CD14-positive monocyte (primary cell): ENCODE measurements around the gene SMIM13. TPM values are rescaled to one million over a fixed set of nuclear protein-coding genes. Genes with fewer than 3 reads are reported as not detected.

Experiments used
- DNase-seq, 3 donors: peaks; one replicate each; pipeline ENCODE4 v3.0.0-alpha.2; 2011 to 2022
- H2AFZ ChIP-seq: 2 replicates; pipeline ENCODE4 v1.6.0; 2012; ENCODE audit warnings: mild to moderate bottlenecking, low read depth, low read length, inconsistent platforms; ENCODE audit not compliant: insufficient read depth, poor library complexity, severe bottlenecking
- H3K27ac ChIP-seq, 2 donors: 1 replicate in 1 of 2; 2 replicates in 1 of 2; pipeline ENCODE4 v1.5.1; 2012 to 2013; ENCODE audit warnings: low read length in 2 of 2, control low read depth in 1 of 2, inconsistent platforms in 1 of 2, low read depth in 1 of 2, mild to moderate bottlenecking in 1 of 2
- H3K27me3 ChIP-seq, 2 donors: one replicate each; pipeline versions ENCODE4 v1.6.0 to v1.6.1; 2011 to 2013; ENCODE audit warnings: low read length in 2 of 2; ENCODE audit not compliant: control insufficient read depth in 2 of 2, insufficient read depth in 2 of 2
- H3K36me3 ChIP-seq, 2 donors: replicated peaks in 1 of 2; 1 replicate in 1 of 2; 2 replicates in 1 of 2; pipeline versions ENCODE4 v1.5.1 to v1.6.1; 2012 to 2013; ENCODE audit warnings: low read length in 2 of 2, control low read depth in 1 of 2, inconsistent platforms in 1 of 2, mild to moderate bottlenecking in 1 of 2; ENCODE audit not compliant: insufficient read depth in 2 of 2, control insufficient read depth in 1 of 2
- H3K4me1 ChIP-seq, 2 donors: 1 replicate in 1 of 2; 2 replicates in 1 of 2; pipeline versions ENCODE4 v1.5.1 to v1.6.1; 2012 to 2013; ENCODE audit warnings: low read length in 2 of 2, control low read depth in 1 of 2, inconsistent platforms in 1 of 2, mild to moderate bottlenecking in 1 of 2, moderate library complexity in 1 of 2; ENCODE audit not compliant: insufficient read depth in 2 of 2, control insufficient read depth in 1 of 2
- H3K4me2 ChIP-seq: replicated peaks from 2 replicates; pipeline ENCODE3; 2012; ENCODE audit warnings: low read length, moderate library complexity, mild to moderate bottlenecking; ENCODE audit not compliant: poor library complexity, severe bottlenecking; ENCODE audit errors: extremely low read depth
- H3K4me3 ChIP-seq, 3 experiments: fragments of 200-600 bp in 1 of 3; sonication (generic) in 1 of 3; replicated peaks in 1 of 3; 1 replicate in 2 of 3; 2 replicates in 1 of 3; pipeline ENCODE4 v1.5.1; 2011 to 2013; ENCODE audit warnings: low read length in 3 of 3, mild to moderate bottlenecking in 3 of 3, control low read depth in 2 of 3, low read depth in 2 of 3, inconsistent platforms in 1 of 3, moderate library complexity in 1 of 3
- H3K79me2 ChIP-seq: 2 replicates; pipeline ENCODE4 v1.6.0; 2012; ENCODE audit warnings: mild to moderate bottlenecking, control low read depth, inconsistent platforms, low read length, moderate library complexity; ENCODE audit not compliant: insufficient read depth
- H3K9ac ChIP-seq: 2 replicates; pipeline ENCODE4 v1.6.0; 2017; ENCODE audit warnings: low read length, mild to moderate bottlenecking; ENCODE audit not compliant: insufficient read depth, poor library complexity, severe bottlenecking
- H3K9me3 ChIP-seq, 2 donors: replicated peaks in 1 of 2; 1 replicate in 1 of 2; 2 replicates in 1 of 2; pipeline versions ENCODE4 v1.5.1 to v1.6.1; 2012 to 2013; ENCODE audit warnings: low read length in 2 of 2, control low read depth in 1 of 2; ENCODE audit not compliant: control insufficient read depth in 1 of 2, insufficient read depth in 1 of 2
- H4K20me1 ChIP-seq: 2 replicates; pipeline ENCODE4 v1.6.0; 2012; ENCODE audit warnings: mild to moderate bottlenecking, low read length, control low read depth, moderate library complexity; ENCODE audit not compliant: insufficient read depth
- H3K27ac Mint-ChIP-seq, 7 donors: one replicate each; pipeline ENCODE4 v1.8.0; 2020; ENCODE audit warnings: mild to moderate bottlenecking in 7 of 7, mixed read lengths in 7 of 7, moderate library complexity in 6 of 7, inconsistent platforms in 2 of 7
- H3K27me3 Mint-ChIP-seq, 3 donors: one replicate each; pipeline ENCODE4 v1.8.0; 2021 to 2022; ENCODE audit warnings: low read depth in 3 of 3, mild to moderate bottlenecking in 3 of 3, mixed read lengths in 3 of 3, moderate library complexity in 3 of 3, inconsistent platforms in 1 of 3
- H3K36me3 Mint-ChIP-seq, 2 donors: one replicate each; pipeline ENCODE4 v1.8.0; 2020; ENCODE audit warnings: mixed read lengths in 2 of 2, inconsistent platforms in 1 of 2, mild to moderate bottlenecking in 1 of 2
- H3K4me1 Mint-ChIP-seq: one replicate; pipeline ENCODE4 v1.8.0; 2020; ENCODE audit warnings: mild to moderate bottlenecking, mixed read lengths
- H3K4me3 Mint-ChIP-seq, 2 donors: one replicate each; pipeline ENCODE4 v1.8.0; 2020; ENCODE audit warnings: mild to moderate bottlenecking in 2 of 2, mixed read lengths in 2 of 2, moderate library complexity in 1 of 2
- H3K9me3 Mint-ChIP-seq, 7 donors: one replicate each; pipeline ENCODE4 v1.8.0; 2020 to 2022; ENCODE audit warnings: mixed read lengths in 7 of 7, mild to moderate bottlenecking in 6 of 7, moderate library complexity in 6 of 7, inconsistent platforms in 2 of 7
- WGBS: methylation state at CpG from one replicate; pipeline ENCODE4 v1.1.5; 2013; ENCODE audit warnings: missing lambda C conversion rate; ENCODE audit not compliant: insufficient coverage; 5-methylcytosine and 5-hydroxymethylcytosine counted together
- intact Hi-C, 2 donors: fragments of 100-400 bp; cut with micrococcal nuclease; formaldehyde crosslinking; loops; one replicate each; pipeline versions ENCODE4 v1.15.0 to v1.15.1; 2023
- polyA plus RNA-seq, 3 donors: library from polyadenylated mRNA; depleted of rRNA in 1 of 3; unstranded in 2 of 3; stranded (reverse) in 1 of 3; fragments of 300-500 nt in 2 of 3; fragments of >200 nt in 1 of 3; fragmentation: Illumina TruSeq in 2 of 3; gene quantifications; 1 replicate in 2 of 3; 2 replicates in 1 of 3; pipeline ENCODE4 v1.2.3, GENCODE V29; 2012 to 2021
- TF ChIP-seq, protein P1 (sequence below): fragments of 200-600 bp; IDR thresholded peaks from one replicate; pipeline ENCODE4 v1.8.0; 2022; ENCODE audit warnings: antibody characterized with exemption, mild to moderate bottlenecking

The SMIM13 gene
- polyA plus RNA-seq, 3 donors = 1.4 to 3.4 (median 2.4) TPM

DNA sequence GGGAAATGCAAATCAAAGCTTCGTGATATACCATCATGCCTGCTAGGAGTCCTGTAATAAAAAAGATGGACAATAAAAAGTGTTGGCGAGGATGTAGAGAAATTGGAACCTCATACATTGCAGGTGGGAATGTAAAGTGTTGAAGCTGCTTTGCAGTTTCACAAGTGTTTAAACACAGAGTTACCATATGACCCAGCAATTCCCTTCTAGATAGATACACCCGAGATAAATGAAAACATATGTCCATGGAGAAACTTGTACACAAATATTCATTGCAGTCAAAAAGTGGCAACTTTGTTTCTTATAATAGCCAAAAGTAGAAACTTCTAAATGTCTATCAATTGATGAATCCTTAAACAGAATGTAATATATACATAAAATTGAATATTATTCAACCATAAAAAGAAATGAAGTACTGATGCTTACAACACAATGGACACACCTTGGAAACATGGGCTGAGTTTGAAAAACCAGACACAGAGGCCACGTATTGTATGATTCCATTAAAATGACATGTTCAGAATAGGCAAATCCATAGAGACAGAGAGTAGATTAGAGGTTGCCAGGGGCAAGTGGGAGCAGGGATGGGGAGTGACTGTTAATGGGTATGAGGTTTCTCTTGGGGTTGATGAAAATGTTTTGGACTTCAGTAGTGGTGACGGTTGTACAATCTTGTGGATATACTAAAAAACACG lies 38.7 kb downstream of the SMIM13 start:
- H3K4me1 Mint-ChIP-seq = peaks cover 3% of the 10 kb centered on the region
- H3K4me1 ChIP-seq = no peaks in the 10 kb centered on the region
- no peak for DNase-seq
- TF ChIP-seq, protein P1, sequence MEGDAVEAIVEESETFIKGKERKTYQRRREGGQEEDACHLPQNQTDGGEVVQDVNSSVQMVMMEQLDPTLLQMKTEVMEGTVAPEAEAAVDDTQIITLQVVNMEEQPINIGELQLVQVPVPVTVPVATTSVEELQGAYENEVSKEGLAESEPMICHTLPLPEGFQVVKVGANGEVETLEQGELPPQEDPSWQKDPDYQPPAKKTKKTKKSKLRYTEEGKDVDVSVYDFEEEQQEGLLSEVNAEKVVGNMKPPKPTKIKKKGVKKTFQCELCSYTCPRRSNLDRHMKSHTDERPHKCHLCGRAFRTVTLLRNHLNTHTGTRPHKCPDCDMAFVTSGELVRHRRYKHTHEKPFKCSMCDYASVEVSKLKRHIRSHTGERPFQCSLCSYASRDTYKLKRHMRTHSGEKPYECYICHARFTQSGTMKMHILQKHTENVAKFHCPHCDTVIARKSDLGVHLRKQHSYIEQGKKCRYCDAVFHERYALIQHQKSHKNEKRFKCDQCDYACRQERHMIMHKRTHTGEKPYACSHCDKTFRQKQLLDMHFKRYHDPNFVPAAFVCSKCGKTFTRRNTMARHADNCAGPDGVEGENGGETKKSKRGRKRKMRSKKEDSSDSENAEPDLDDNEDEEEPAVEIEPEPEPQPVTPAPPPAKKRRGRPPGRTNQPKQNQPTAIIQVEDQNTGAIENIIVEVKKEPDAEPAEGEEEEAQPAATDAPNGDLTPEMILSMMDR = no peak
- no peaks in the 10 kb centered on the region for H3K27me3 ChIP-seq
- no peak overlapping the region for H3K9ac ChIP-seq
- H3K79me2 ChIP-seq = peaks cover 8% of the 10 kb centered on the region
- no peak overlapping the region for H2AFZ ChIP-seq
- intact Hi-C loops = no loop called here
- H3K4me3 ChIP-seq = no peak overlapping the region
- H3K4me2 ChIP-seq = no peak overlapping the region
- peaks cover 0 to 4% (median 1%) of the 10 kb centered on the region in 7 donors for H3K9me3 Mint-ChIP-seq
- peaks cover 15 to 19% of the 10 kb centered on the region in 2 donors for H3K36me3 ChIP-seq
- H3K9me3 ChIP-seq = peaks cover 0 to under 1% of the 10 kb centered on the region in 2 donors
- WGBS = 100% methylated on average over 1 of the region's 6 CpGs
- H3K4me3 Mint-ChIP-seq = no peak overlapping the region
- no peak overlapping the region for H3K27ac ChIP-seq
- peaks cover 0 to 2% (median 1%) of the 10 kb centered on the region in 3 donors for H3K27me3 Mint-ChIP-seq
- no peak overlapping the region for H3K27ac Mint-ChIP-seq
- H3K36me3 Mint-ChIP-seq = peaks cover 23% of the 10 kb centered on the region in 2 donors
- peaks cover 23% of the 10 kb centered on the region for H4K20me1 ChIP-seq

DNA sequence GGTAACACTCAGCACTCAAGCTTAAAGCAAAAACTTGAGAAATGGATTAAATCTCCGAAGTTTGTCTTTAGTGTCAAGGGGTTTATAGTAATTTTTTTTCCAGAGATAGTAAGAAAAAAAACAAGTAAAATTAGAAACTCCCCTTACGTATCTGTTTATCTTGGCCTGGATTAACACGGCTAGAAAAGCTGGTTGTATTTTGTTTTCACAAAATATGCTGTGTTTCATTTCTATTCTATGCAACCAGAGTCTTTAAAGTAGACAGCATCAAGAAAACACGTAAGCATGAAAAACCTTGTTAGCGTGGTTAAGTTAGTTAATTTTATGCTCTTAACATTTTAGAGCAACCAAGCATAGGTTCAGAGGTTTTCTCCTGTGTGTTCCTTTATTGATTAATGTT lies 39.6 kb downstream of the SMIM13 start:
- H3K4me3 ChIP-seq = no peak overlapping the region
- peaks cover 15% of the 10 kb centered on the region for H4K20me1 ChIP-seq
- no peaks in the 10 kb centered on the region for H3K4me1 ChIP-seq
- no peak for DNase-seq
- intact Hi-C loops = no loop called here
- Mint-ChIP-seq H3K36me3 (peaks cover 20 to 21% of the 10 kb centered on the region in 2 donors), H3K4me1 (peaks cover 3% of the 10 kb centered on the region), H3K27me3 (peaks cover 0 to 2% (median 1%) of the 10 kb centered on the region in 3 donors), H3K4me3 (no peak overlapping the region), H3K27ac (no peak overlapping the region), H3K9me3 (no peaks in the 10 kb centered on the region)
- no peak overlapping the region for H2AFZ ChIP-seq
- no peak overlapping the region for H3K9ac ChIP-seq
- no CpG with 5 or more reads among the region's 5 CpGs for WGBS
- H3K36me3 ChIP-seq = peaks cover 15 to 19% of the 10 kb centered on the region in 2 donors
- no peaks in the 10 kb centered on the region for H3K9me3 ChIP-seq
- H3K79me2 ChIP-seq = peaks cover 7% of the 10 kb centered on the region
- H3K4me2 ChIP-seq = no peak overlapping the region
- H3K27ac ChIP-seq = no peak overlapping the region
- TF ChIP-seq, protein P1 = no peak
- H3K27me3 ChIP-seq = no peaks in the 10 kb centered on the region
